Tongue (tissue), 3 donors: ENCODE measurements around the gene UBR2. TPM values are rescaled to one million over a fixed set of nuclear protein-coding genes. Genes with fewer than 3 reads are reported as not detected.
A peak's percentile ranks its signal among the peaks of the same experiment; 100 is the strongest.
"Not testable (repeated sequence)": the region's sequence is repeated elsewhere in the genome, so short reads cannot be mapped to it uniquely, and the experiment has no call there.

Experiments
- DNase-seq: peaks from one replicate; pipeline ENCODE4 v3.0.0-alpha.2; 2015
- small RNA-seq: library from RNA; depleted of rRNA; stranded (forward); fragments of <200 nt; gene quantifications from one replicate; pipeline ENCODE3, GENCODE V24; 2014; ENCODE audit warnings: low replicate concordance
- total RNA-seq: library from RNA; depleted of rRNA; stranded (reverse); fragments of >200 nt; gene quantifications from one replicate; pipeline ENCODE4 v1.2.3, GENCODE V29; 2014

UBR2 gene
- total RNA-seq, 1 donor from 2014 or later: 42.1 TPM

- peak; percentile 7 for DNase-seq
These were observed 163.8 kb downstream of the UBR2 start for GRCh38 chr6:42727627-42728026.

- no peak for DNase-seq
These were observed 165.9 kb downstream of the UBR2 start for GRCh38 chr6:42729731-42730130.

GRCh38 chr6:42733867-42734481, 170.1 kb downstream of the UBR2 start:
- DNase-seq: not testable (repeated sequence)

GRCh38 chr6:42735976-42736375, 172.1 kb downstream of the UBR2 start:
- no peak for DNase-seq

GRCh38 chr6:42740725-42741124, 176.9 kb downstream of the UBR2 start:
- DNase-seq: no peak

- peak; percentile 16 for DNase-seq
These were observed 178.5 kb downstream of the UBR2 start for GRCh38 chr6:42742116-42742894.

Small RNAs within 50 kb of the gene (small RNA-seq; reads per million reads assigned to genes)
- not detected for gene RNU6-890P

Other genes with a start within 250 kb of the UBR2 start
- 7.1 TPM for gene TRERF1, start 112.1 kb upstream of the UBR2 start, total RNA-seq
- gene PRPH2, start 158.6 kb downstream of the UBR2 start, total RNA-seq: 4.2 TPM
- 30.3 TPM for gene TBCC, start 182.1 kb downstream of the UBR2 start, total RNA-seq
- 16.6 TPM for gene BICRAL, start 218.0 kb downstream of the UBR2 start, total RNA-seq